Fibroblast of skin of left biceps (primary cell): Measurements from ENCODE around the gene PIGC.

Source experiments
- DNase-seq, 2 experiments: peaks; one replicate each; pipeline ENCODE4 v3.0.0-alpha.2; 2013; ENCODE audit warnings: low read depth in 2 of 2

Gene PIGC

DNA sequence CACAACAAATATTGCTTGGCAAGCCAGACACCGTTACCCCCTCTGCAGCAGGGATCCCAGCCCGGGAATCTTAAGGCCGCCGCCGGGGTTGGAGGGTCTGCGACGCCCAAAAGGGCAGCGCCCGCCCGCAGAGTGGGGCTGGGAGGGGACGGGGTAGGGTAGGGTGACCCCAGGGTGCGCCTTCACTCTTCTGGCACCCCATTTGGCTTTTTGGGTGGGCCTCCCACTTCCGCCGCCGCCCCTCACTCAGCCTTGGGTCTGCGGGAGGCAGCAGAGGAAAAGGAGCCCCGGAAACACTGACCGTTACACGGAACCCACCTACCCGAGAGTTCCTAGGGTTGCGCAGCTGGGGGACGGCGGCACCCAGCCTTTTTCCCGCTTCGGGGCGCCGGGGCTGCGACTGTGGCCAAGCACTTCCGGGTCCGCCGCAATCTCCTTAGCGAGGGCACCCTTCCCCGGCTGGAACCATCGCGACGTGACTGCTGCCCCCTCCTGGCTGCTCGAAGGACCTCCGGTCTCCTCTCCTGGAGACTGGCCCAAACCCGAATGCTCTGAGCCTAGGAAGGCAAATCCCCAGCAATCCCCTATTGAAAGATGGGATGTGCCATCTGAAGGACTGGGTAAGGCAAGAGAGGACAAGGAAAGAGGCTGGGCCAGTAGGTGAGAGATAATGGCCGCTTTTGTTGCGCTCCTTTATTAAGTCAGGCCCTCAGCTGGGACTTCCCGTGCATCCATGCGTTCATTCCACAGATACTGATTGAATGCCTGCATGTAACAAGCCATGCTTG is at the start of gene PIGC:
TSS of gene PIGC (minus strand) at position 404 of the 788 bp plus-strand sequence. CDS start 1,447 bp downstream, outside the sequence.
- DNase-seq: peak; percentile 59 to 62

DNA sequence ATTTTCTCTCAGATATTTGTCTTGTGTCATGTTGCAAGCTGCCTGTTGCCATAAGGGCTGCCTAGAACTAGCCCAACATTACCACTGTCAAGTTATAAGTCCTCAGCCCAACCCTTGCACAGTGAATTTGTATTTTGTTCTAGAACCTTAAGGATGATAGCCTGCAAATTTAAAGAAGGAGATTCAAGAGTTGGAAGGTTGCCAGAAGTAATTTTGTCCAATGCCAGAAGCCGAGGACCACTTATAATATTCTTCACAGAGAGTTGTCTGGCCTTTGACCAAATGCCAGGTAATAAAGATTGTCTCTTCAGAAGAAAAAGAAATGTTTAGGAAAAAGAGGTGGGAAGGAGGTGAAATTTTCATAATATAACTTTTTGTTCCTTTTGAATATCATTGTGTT is 48.6 kb upstream of the PIGC start:
- no peak for DNase-seq

DNA sequence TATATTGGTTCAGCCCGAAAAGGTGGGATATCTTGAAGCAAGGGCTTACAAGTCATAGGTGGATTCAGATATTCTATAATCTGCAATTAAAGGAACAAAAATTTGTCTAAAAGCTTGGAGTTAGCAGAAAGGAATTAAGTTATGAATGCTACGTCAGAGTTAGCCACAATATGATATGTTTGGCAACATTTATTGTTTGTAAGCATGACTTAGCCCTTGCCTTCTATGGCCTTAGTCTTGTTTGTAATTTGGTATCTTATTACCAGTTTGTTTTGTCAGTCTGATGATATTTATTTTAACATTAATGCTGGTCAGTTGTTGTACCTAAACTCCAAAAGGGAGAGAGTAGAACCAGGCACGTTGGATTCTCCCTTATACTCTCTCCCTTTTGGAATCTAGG is 46.0 kb upstream of the PIGC start:
- DNase-seq: no peak

DNA sequence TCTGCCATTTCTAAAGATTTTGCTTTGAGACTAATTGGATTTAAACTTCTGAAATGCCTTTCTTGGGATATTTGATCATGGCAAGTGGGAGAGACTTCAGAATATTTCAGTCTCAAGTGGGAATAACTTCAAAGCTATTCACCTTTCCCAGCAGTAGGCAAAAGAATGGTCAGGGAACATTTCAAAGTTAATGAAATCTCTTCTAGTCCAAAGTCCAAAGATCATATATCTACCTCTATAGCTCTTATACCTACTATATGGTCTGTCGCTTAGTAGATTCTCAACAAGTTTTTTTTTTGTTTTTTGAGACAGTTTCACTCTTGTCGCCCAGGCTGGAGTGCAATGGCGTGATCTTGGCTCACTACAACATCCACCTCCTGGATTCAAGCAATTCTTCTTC is 44.5 kb upstream of the PIGC start:
- no peak for DNase-seq

DNA sequence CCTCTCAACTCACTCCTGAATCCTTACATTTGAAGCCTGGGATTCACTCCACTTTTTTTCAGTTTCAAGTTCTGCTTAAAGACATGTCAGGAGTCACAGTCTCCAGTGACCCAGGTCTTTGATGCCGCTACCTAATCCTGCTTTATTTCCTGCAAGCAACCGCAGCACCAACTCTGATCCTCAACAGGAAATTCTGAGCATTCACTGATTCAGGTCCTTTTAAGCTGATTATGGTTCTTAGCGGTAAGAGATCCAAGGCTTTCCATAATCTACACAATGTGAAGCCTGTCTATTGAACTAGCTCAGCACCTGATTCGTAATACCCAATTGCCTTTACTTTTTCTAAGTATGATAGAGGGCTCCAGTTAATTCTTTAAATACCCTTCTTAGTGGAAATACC is 43.7 kb upstream of the PIGC start:
- no peak for DNase-seq

DNA sequence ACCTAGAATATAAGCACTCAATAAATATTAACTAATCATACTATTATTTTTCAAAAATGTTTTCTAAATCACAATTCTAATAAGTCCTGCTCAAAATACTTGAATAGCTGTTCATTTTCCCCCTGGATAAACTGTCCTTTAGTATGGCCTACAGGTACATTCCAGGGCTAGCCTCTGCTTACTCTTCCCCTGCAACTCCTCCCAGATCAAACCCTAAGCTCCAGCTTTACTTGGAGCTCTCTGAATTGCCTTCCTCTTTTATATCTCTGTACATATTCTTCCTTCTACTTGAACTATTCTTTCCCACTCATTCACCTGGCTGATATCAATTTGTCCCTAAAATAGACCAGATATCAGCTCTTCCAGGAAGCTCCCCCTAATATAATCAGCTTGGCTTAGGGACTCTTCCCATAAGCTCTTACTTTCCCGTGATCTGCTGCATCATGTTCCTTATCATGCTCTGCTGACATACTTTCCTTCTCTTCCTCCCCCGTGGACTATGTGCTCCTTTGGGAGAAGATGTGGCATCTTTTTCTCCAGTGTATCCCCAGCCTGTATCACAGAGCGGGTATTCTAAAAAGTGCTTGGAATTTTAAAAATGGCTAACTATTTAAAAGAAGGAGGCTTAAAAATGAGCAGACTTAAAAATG is 43.1 kb upstream of the PIGC start:
- DNase-seq: no peak

DNA sequence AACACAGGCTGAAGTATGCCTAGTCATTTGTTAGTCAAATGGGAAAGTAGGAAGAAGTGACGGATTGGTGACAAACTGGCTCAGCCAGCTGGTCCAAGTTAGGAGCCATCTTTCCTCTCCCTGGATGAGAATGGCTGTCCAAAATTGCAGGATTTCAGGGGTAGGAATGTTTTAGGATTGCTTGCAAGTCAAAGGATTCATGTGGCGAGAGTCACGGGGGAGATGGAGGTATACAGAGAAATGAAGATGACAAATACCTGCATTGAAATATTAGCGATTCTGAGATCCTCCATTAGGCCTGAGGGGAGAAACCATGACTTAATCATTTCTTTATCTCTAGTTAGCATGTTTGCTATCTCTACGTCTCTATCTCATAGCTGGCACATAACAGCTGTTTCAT is 41.8 kb upstream of the PIGC start:
- no peak for DNase-seq

DNA sequence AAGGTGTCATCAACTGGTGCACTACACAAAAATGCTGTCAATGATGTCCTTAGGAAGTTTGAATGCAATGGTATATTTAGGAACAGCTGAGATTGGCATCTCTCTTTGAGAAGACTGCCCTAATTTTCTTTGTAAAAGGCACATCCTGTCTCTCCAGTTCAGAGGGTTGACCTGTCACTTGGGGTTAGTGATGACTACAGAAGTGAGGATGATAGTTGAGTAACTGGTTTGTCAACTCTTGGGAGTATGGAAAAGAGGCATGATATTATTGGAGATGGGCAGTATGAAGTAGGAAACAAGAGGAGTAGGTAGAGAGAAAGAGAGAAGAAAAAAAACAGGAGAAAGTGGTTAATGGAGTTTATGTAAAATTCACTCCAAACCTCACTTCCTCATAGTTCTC is 40.4 kb upstream of the PIGC start:
- no peak for DNase-seq

DNA sequence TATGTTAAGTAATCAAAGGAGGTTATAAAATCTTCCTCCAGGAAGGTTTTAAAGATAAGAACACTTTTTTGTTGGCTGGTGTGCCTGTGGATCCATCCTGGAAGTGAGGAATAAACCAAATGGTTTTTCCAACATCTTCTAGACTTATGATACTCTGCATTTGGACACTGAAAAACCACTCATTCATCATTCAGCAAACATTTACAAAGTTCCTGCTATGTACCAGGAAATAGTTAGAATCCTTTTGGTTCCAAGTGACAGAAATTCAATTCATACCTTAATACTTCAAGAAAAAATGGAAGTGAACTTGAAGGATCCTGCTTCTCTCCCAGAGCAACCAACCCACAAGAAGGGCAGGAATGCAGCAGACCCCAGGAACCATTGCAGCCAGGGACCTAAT is 39.6 kb upstream of the PIGC start:
- DNase-seq: no peak

DNA sequence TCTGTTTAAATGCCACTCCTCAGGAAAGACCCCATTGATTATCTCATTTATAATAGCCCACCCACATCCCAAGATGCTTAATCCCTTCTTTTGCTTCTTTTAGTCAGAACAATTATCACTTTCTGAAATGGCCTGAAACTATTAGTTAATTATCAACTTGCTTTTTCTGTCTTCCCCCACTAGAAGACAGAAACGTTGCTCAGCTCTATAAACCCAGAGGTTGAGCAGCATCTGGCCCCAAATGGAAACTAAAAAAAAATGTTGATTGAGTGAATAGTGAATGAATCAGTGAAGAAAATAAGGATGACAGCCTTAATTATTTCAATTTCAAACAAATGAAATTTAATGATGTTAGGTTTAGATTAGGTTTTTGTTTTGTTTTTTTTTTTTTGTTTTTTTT is 38.2 kb upstream of the PIGC start:
- no peak for DNase-seq

DNA sequence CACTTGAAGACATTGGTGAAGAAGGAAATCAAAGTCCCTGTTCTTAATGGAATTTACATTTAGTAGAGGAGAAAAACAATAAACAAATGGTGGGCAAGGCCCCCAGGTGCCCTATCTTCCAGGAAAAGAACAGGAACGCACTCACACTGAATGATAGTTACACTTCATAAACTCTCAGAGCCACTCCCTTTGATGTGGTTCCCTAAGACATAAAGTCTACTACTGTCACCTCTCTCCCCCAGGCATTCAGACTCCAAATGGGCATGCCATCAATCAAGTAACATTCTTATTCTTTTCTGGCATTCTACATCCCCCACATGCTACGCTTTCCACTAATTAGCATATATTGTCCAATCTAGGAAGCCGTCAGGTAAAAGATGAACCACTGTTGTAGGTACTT is 36.6 kb upstream of the PIGC start:
- no peak for DNase-seq

DNA sequence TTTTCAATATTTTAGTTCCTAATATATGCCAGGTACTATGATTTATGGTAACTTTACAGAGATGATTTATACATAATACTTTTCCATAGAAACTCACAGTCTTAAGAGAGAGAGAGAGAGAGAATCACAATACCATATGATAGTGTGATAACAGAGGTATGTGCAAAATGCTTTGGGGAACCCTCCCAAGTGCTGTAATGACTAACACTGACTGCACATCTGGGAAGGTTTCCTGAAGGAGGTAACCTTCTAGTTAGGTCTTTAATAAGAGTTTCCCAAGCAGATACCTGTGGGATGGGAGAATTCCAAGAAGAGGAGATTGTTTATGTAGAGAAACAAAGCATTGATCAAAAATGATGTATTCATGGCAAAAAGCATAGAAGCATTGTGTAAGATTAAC is 34.6 kb upstream of the PIGC start:
- no peak for DNase-seq

DNA sequence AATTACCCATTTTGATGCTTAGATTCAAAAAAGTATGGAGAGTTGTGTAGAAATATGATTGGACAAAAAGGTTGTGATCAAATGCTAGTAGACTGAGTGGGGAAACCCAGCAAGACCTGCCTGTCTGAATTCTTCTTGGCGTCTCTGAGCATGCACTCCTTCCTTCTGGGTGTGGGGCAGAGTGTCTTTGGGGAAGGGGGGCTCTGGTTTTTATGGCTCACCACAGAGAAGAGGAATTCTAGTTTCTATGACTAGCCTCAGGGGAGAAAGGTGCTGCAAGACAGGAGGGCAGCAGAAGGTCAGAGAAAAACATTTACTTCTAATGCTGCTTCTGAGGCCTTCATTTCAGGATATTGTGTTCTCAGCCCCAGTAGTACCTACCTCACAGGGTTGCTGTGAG is 33.9 kb upstream of the PIGC start:
- no peak for DNase-seq

DNA sequence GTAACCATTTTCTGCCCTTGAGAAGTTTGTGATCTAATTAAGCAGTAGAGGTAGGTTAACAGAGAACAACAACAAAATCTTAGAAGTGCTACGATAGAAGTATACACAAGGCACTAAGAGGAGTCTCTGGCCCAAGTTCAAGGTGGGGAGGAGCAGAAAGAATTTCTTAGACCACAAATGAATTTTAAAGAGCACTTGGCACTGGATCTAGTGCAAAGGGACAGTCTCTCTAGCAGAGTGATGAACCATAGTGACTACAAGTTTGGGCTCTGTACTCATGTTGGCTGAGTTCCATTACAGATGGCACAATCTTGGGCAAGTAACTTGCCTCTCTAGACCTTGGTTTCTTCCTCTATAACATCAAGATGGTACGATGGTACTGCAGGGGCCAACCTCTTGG is 33.3 kb upstream of the PIGC start:
- no peak for DNase-seq

DNA sequence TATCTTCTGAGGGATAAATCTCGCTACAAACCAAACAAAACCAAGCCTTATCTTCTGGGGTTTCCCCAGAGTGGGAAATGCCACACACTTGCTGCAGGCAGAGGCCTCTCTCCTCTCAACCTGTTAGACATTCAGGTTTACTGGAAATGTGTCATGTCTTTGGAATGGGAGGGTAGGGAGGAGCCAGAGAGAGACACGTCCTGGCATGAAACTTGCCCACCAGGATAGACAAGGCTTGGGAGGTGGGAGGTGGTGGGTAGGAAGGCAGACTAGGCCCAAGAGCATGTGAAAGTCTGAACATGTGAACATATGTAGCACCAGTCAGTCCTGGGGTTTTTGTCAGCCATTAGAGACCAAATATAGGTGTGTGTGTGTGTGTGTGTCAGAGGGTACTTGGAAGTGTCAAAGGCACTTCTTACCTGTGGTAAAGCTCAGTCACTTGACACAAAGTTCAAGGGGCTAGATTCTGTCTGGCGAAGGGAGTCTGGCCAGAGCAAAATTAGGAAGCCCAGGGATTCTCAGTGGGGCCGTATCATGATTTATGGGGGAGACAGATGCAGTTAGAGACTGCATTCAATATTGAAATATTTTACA is 32.4 kb upstream of the PIGC start:
- DNase-seq: no peak

DNA sequence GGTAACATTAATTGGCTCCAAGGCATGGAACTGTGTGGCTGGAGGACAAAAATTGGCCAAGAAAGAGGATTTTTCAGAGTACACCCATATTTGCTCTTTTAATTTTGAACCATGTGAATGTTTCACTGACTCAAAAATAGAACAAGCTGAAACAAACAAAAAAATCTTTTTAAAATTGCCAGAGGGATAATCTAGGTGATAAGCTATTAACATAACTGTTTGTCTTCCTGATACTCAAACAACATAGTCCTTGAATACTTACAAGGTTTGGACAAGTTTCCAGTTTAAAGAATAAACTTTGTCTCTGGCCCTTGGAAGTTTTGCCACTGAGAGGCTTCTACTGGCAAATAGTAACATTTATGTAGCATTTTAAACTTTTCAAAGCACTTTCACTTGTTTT is 30.0 kb upstream of the PIGC start:
- DNase-seq: no peak

DNA sequence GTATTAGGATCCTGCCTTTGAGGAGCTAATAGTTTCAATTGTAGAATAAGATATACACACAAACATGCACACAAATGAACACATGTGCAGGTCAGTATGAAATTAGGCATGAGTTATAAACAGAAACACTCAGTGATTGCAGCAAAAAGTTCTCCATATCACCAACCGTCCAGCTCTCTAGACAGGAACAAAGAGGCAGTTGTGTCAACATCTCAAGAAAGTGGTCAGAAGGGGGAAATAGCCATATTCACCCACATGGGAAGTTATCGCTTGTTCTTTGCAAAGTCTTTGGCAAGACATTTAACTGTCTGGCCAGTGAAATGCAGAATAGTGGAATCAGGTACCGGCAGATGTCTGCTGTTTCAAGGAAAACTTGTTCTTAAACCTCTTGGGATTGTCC is 29.4 kb upstream of the PIGC start:
- no peak for DNase-seq

DNA sequence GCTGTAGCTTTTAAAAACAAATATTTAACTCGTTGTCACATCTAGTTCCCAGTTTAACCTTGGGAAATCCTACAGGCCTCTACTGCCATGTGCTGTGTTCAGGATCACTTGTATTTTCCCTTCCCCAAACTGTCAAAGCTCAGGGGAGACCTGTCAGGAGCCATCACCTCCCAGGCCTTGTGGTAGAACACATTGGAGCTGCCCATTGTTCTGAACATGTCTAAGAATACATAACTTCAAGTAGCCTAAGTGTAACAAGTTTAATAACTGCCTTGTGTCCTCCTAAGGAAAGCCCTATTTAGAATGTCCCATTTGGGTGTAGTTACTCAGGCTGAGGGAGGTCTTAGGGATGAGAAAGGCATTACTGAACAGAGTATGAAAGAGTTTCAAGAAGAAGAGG is 28.6 kb upstream of the PIGC start:
- DNase-seq: no peak

DNA sequence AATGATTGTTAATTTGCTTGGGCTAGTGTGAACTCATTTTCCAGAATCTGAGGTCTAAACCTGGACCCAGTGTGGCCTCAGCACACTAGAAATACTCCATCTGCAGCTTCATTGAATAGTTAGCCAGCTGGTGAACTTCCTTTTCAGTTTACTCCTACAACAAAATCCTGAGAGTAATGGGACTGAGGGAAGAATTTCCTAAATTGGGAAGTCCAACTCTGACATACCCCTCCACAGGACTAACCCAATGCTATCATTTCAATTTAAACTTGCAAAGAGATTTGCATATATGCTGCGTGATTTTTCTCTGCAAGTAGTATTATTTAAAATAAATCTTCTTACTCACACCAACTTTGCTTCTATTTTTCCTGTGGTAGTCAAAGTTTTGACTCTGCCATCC is 27.8 kb upstream of the PIGC start:
- DNase-seq: no peak

DNA sequence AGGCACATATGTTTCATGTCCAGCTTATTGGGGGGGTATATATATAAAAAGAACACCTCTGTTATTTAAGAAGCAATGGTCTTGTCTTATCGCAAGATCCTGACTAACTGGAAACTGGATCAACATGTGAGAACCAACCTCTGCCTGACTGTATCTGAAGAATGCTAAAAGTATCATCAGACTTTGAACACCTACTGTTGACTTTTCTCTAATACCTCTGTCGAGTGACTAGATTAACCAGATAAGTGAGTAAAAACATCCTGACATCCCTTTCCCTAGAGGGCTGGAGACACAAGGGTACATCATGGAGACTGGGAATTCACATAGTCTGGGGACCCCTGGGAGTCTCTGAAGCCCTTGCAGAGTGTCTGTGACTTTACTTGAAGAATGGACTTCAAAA is 26.3 kb upstream of the PIGC start:
- DNase-seq: no peak

DNA sequence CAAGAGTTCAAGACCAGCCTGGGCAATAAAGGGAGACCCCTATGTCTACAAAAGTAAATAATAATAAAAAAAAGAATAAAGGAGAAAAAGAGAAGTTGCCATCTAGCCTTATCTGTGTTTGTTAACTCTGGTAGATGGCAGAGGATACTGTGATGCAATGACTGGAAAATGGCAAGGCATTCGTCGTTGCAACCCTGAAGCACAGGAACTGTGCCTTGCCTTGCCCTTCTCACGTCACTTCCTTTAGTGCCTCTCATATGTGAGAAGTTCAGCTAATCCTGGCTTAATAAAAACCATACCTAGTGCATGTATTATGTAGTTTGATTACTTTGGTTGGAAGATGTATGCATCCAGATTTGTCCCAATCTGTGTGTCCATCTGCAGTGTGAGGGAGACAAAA is 25.8 kb upstream of the PIGC start:
- no peak for DNase-seq

DNA sequence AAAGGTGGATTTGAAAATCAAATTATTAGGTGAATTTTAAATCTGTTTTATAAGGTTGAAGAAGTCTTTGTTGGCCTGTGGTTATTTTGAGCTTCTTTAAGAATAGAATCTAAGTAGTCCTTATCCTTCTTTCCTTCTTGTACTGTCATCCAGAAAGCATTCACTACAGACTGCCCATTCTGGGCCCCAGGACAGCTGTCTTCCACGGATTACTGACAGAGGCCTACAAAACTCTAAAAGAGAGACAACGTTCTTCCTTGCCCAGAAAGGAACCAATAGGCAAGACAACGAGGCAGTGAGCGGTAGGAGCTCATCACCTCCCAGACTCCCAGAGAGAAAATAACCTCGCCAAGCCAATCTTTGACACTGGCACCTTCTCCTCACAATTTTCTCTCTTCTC is 24.4 kb upstream of the PIGC start:
- no peak for DNase-seq

DNA sequence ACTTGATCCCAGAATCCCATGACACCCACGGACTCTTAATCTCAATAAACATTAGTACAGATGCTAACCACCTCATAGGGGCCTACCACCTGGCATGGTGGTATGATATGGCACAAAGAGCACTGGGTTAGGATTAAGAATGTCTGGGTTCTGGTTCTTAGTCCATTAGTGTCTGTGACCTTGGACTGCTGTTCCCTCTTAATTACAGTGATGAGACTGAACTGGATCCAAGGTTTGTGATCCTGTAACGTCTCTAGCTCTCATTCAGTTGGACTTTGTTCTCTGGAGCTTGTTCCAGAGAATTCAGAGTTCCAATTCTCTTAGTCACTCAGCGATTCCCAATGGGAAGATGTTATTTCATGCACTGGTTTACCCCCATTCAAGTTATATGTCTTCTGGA is 23.6 kb upstream of the PIGC start:
- no peak for DNase-seq
